Osteoblast (primary cell): ENCODE measurements around the gene DXO. TPM values are rescaled to one million over a fixed set of nuclear protein-coding genes. Genes with fewer than 3 reads are reported as not detected.

Source experiments
- DNase-seq: peaks from one replicate; pipeline ENCODE4 v3.0.0; 2011; ENCODE audit warnings: low spot score, mixed read lengths; ENCODE audit not compliant: insufficient read length; ENCODE audit errors: missing footprints
- H2AFZ ChIP-seq: 2 replicates; pipeline ENCODE4 v1.6.0; 2011; ENCODE audit warnings: mild to moderate bottlenecking, low read length
- H3K27ac ChIP-seq: 2 replicates; pipeline ENCODE4 v1.5.1; 2011; ENCODE audit warnings: mild to moderate bottlenecking, low read depth, low read length, moderate library complexity
- H3K27me3 ChIP-seq: 2 replicates; pipeline ENCODE4 v1.6.0; 2012; ENCODE audit warnings: mild to moderate bottlenecking, control low read depth, inconsistent platforms, low read length, moderate library complexity; ENCODE audit not compliant: insufficient read depth
- H3K36me3 ChIP-seq: 2 replicates; pipeline ENCODE4 v1.5.1; 2011; ENCODE audit warnings: mild to moderate bottlenecking, low read length, control low read depth, moderate library complexity; ENCODE audit not compliant: insufficient read depth
- H3K4me1 ChIP-seq: 2 replicates; pipeline ENCODE4 v1.5.1; 2011; ENCODE audit warnings: mild to moderate bottlenecking, low read length, control low read depth, moderate library complexity; ENCODE audit not compliant: insufficient read depth
- H3K4me2 ChIP-seq: 2 replicates; pipeline ENCODE4 v1.6.0; 2011; ENCODE audit warnings: mild to moderate bottlenecking, low read length; ENCODE audit not compliant: insufficient read depth
- H3K4me3 ChIP-seq: fragments of 200-600 bp; sonication (generic); 3 replicates; pipeline ENCODE4 v1.5.1; 2012; ENCODE audit warnings: mild to moderate bottlenecking, low read length, inconsistent platforms; ENCODE audit not compliant: insufficient read depth
- H3K79me2 ChIP-seq: 2 replicates; pipeline ENCODE4 v1.6.0; 2012; ENCODE audit warnings: mild to moderate bottlenecking, low read length, control low read depth, inconsistent platforms; ENCODE audit not compliant: insufficient read depth
- H3K9me3 ChIP-seq: 2 replicates; pipeline ENCODE4 v1.5.1; 2011; ENCODE audit warnings: low read depth, low read length, control low read depth
- H4K20me1 ChIP-seq: 2 replicates; pipeline ENCODE4 v1.6.0; 2012; ENCODE audit warnings: mild to moderate bottlenecking, low read length, control low read depth; ENCODE audit not compliant: insufficient read depth
- CTCF ChIP-seq: IDR thresholded peaks from 2 replicates; pipeline ENCODE4 v1.5.1; 2011; ENCODE audit warnings: mild to moderate bottlenecking, low read depth, low read length, moderate library complexity; ENCODE audit errors: extremely low read depth
- total RNA-seq: library from RNA; depleted of rRNA; stranded (reverse); fragments of >200 nt; gene quantifications from 2 replicates; pipeline ENCODE4 v1.2.3, GENCODE V29; 2012

Gene DXO
- total RNA-seq, 1 donor = 18.1 TPM

- no peak for DNase-seq
- H3K4me1 ChIP-seq = no peaks in the 10 kb centered on the region
- no peak overlapping the region for H3K4me2 ChIP-seq
- no peak overlapping the region for H3K27ac ChIP-seq
- H3K27me3 ChIP-seq = peaks cover 8% of the 10 kb centered on the region
- no peaks in the 10 kb centered on the region for H3K36me3 ChIP-seq
- no peak overlapping the region for H3K4me3 ChIP-seq
- H3K9me3 ChIP-seq = no peaks in the 10 kb centered on the region
- TF ChIP-seq CTCF = no peak
- H3K79me2 ChIP-seq = no peaks in the 10 kb centered on the region
- no peaks in the 10 kb centered on the region for H4K20me1 ChIP-seq
- H2AFZ ChIP-seq = no peak overlapping the region
Measured at GRCh38 chr6:31930962-31931361, 41.0 kb downstream of the DXO start.

GRCh38 chr6:31928672-31928939, 43.3 kb downstream of the DXO start:
- no peak overlapping the region for H2AFZ ChIP-seq
- H3K9me3 ChIP-seq = no peaks in the 10 kb centered on the region
- DNase-seq = no peak
- H3K79me2 ChIP-seq = no peaks in the 10 kb centered on the region
- no peak overlapping the region for H3K4me2 ChIP-seq
- no peaks in the 10 kb centered on the region for H3K4me1 ChIP-seq
- H3K27ac ChIP-seq = no peak overlapping the region
- no peaks in the 10 kb centered on the region for H3K36me3 ChIP-seq
- H3K27me3 ChIP-seq = peaks cover 7% of the 10 kb centered on the region
- no peak overlapping the region for H3K4me3 ChIP-seq
- no peaks in the 10 kb centered on the region for H4K20me1 ChIP-seq
- no peak for TF ChIP-seq CTCF

GRCh38 chr6:31927863-31928671, 43.9 kb downstream of the DXO start:
- Histone ChIP-seq H3K27me3 (peaks cover 1% of the 10 kb centered on the region), H3K4me1 (no peaks in the 10 kb centered on the region), H3K4me3 (peak overlapping the region; percentile 20), H2AFZ (peak overlapping the region; percentile 73), H3K27ac (no peak overlapping the region), H3K36me3 (no peaks in the 10 kb centered on the region), H3K9me3 (no peaks in the 10 kb centered on the region), H3K79me2 (no peaks in the 10 kb centered on the region), H3K4me2 (peak overlapping the region; percentile 37), H4K20me1 (no peaks in the 10 kb centered on the region)
- no peak for TF ChIP-seq CTCF
- no peak for DNase-seq

GRCh38 chr6:31927242-31927862, 44.6 kb downstream of the DXO start, which contains the start of gene C2:
Gene C2, plus strand, starts transcription at chr6:31927717. Its CDS starts 36 bp downstream, at chr6:31927753.
- peak within 1 kb of the TSS; percentile 20 for H3K4me3 ChIP-seq
- no peak for TF ChIP-seq CTCF

More at GRCh38 chr6:31927242-31927862, 44.6 kb downstream of the DXO start, which contains the start of gene C2:
- Histone ChIP-seq H2AFZ (peak within 1 kb of the TSS; percentile 73), H3K4me2 (peak within 1 kb of the TSS; percentile 37), H3K27ac (no peak within 1 kb of the TSS), H3K4me1 (no peaks in the 10 kb centered on the region), H3K9me3 (no peaks in the 10 kb centered on the region), H3K36me3 (no peaks in the 10 kb centered on the region), H3K27me3 (no peaks in the 10 kb centered on the region), H4K20me1 (no peaks in the 10 kb centered on the region), H3K79me2 (no peaks in the 10 kb centered on the region)
- DNase-seq = no peak
